Stomach (tissue), 9 donors: Measurements from ENCODE around the gene ACAP2. TPM values are rescaled to one million over a fixed set of nuclear protein-coding genes. Genes with fewer than 3 reads are reported as not detected.
"Not testable (repeated sequence)": the region's sequence is repeated elsewhere in the genome, so short reads cannot be mapped to it uniquely, and the experiment has no call there.

Experiments
- DNase-seq, 2 donors: peaks; one replicate each; pipeline versions ENCODE4 v3.0.0 to v3.0.0-alpha.2; 2013 to 2019
- H3K27ac ChIP-seq, 5 donors: fragments of 200-600 bp in 4 of 5; sonication (generic) in 4 of 5; one replicate each; pipeline ENCODE4 v1.5.1; 2013 to 2019; ENCODE audit warnings: mild to moderate bottlenecking in 1 of 5, moderate library complexity in 1 of 5
- H3K27me3 ChIP-seq, 3 donors: fragments of 200-600 bp; sonication (generic); one replicate each; pipeline ENCODE4 v1.5.1; 2017 to 2019; ENCODE audit warnings: mixed run types in 1 of 3
- H3K36me3 ChIP-seq, 4 donors: fragments of 200-600 bp; sonication (generic); 1 replicate in 3 of 4; 2 replicates in 1 of 4; pipeline ENCODE4 v1.5.1; 2016 to 2019
- H3K4me1 ChIP-seq, 4 donors: fragments of 200-600 bp; sonication (generic); one replicate each; pipeline ENCODE4 v1.5.1; 2016 to 2019
- H3K4me3 ChIP-seq, 4 donors: fragments of 200-600 bp; sonication (generic) in 3 of 4; one replicate each; pipeline ENCODE4 v1.5.1; 2016 to 2019; ENCODE audit warnings: mild to moderate bottlenecking in 1 of 4
- H3K9me3 ChIP-seq, 4 donors: fragments of 200-600 bp; sonication (generic); one replicate each; pipeline ENCODE4 v1.5.1; 2016 to 2019
- CTCF ChIP-seq, 7 experiments: fragments of 450-650 bp in 4 of 7; fragments of 200-600 bp in 3 of 7; sonication (generic) in 3 of 7; IDR thresholded peaks; one replicate each; pipeline ENCODE4 v1.5.1; 2016 to 2019; ENCODE audit warnings: antibody characterized with exemption in 7 of 7, control low read depth in 2 of 7, mild to moderate bottlenecking in 1 of 7
- EP300 ChIP-seq: sonication (generic); formaldehyde crosslinking; IDR thresholded peaks from one replicate; pipeline ENCODE4 v1.6.1; 2017; ENCODE audit warnings: antibody characterized with exemption
- POLR2A ChIP-seq, 4 donors: fragments of 450-650 bp; IDR thresholded peaks; one replicate each; pipeline ENCODE4 v1.6.1; 2016; ENCODE audit warnings: antibody characterized with exemption in 4 of 4, control low read depth in 2 of 4, mild to moderate bottlenecking in 1 of 4, moderate library complexity in 1 of 4
- POLR2AphosphoS5 ChIP-seq, 3 donors: sonication (generic); formaldehyde crosslinking; IDR thresholded peaks; one replicate each; pipeline ENCODE4 v1.6.1; 2016; ENCODE audit warnings: antibody characterized with exemption in 3 of 3
- WGBS, 5 donors: extraction: QIAGEN DNeasy Blood & Tissue Kit in 3 of 5; methylation state at CpG; one replicate each; pipeline versions ENCODE4 v1.1.5 to v1.1.7; 2013 to 2018; 5-methylcytosine and 5-hydroxymethylcytosine counted together
- intact Hi-C: fragments of 100-400 bp; cut with DNase I; formaldehyde crosslinking; loops from one replicate; pipeline ENCODE4 v1.15.1; 2023; ENCODE audit warnings: low total_unique reads
- polyA plus RNA-seq, 3 donors: library from polyadenylated mRNA; stranded (reverse); fragments of 200-250 nt; gene quantifications; one replicate each; pipeline ENCODE4 v1.2.3, GENCODE V29; 2013
- total RNA-seq, 5 donors: library from RNA; depleted of rRNA; stranded (reverse); fragments of >200 nt; gene quantifications; one replicate each; pipeline versions ENCODE4 v1.1.0 to v1.2.3, GENCODE V29; 2014 to 2016
- donor health status: healthy with polysubstance abuse.
- donor health status: Bipolar disorder and iron deficiency.
- donor health status: healthy.

Gene ACAP2
- total and polyA plus RNA-seq, 8 donors: 4.6 to 159 (median 41.1) TPM

DNA sequence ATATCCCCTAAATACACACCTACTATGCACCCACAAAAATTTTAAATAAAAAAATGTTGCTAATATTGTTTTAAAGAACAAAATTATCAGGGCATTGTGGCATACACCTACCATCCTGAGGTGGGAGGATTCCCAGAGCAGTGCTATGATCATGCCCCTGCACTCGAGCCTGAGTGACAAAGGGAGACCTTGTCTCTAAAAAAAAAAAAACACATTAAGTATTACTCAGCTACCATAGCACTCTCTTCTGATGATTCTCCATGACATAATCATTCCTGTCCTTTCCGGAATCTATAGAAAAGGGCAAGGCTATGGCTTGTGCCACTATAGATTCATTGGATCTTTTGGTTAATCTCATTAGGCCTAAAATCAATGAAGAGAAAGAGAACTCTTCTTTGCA, 77.4 kb downstream of the ACAP2 start:
- no peaks in the 10 kb centered on the region for H3K27me3 ChIP-seq
- 92 to 97% (median 95%) methylated on average over 2 of the region's 2 CpGs for WGBS, 5 donors

DNA sequence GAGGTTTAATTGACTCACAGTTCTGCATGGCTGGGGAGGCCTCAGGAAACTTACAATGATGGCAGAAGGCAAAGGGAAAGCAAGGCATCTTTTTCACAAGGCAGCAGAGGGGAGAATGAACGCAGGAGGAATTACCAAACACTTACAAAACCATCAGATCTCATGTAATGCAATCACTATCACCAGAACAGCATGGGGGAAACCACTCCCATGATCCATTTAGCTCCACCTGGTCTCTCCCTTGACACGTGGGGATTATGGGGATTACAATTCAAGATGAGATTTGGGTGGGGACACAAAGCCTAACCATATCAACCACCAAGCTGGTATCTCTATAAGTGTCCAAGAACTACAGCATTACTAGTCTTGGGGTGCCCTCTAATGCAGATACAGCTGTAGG, 85.0 kb downstream of the ACAP2 start:
- H3K4me3 ChIP-seq, intact Hi-C loops: not testable (repeated sequence)
- H3K4me1 ChIP-seq: peaks cover 0 to 22% (median 11%) of the 10 kb centered on the region in 4 donors

More for the DNA sequence above, 77.4 kb downstream of the ACAP2 start:
- H3K27ac ChIP-seq: no peak overlapping the region
- H3K4me1 ChIP-seq: no peaks in the 10 kb centered on the region
- no peaks in the 10 kb centered on the region for H3K9me3 ChIP-seq
- DNase-seq: no peak
- intact Hi-C loops: no loop called here
- TF ChIP-seq POLR2AphosphoS5 (IDR thresholded peaks at IDR 0.05) (no peak), EP300 (no peak), CTCF (IDR thresholded peaks at IDR 0.05) (no peak), POLR2A (IDR thresholded peaks at IDR 0.05) (no peak)
- H3K36me3 ChIP-seq: peaks cover 0 to 25% (median 18%) of the 10 kb centered on the region in 4 donors
- no peak overlapping the region for H3K4me3 ChIP-seq

DNA sequence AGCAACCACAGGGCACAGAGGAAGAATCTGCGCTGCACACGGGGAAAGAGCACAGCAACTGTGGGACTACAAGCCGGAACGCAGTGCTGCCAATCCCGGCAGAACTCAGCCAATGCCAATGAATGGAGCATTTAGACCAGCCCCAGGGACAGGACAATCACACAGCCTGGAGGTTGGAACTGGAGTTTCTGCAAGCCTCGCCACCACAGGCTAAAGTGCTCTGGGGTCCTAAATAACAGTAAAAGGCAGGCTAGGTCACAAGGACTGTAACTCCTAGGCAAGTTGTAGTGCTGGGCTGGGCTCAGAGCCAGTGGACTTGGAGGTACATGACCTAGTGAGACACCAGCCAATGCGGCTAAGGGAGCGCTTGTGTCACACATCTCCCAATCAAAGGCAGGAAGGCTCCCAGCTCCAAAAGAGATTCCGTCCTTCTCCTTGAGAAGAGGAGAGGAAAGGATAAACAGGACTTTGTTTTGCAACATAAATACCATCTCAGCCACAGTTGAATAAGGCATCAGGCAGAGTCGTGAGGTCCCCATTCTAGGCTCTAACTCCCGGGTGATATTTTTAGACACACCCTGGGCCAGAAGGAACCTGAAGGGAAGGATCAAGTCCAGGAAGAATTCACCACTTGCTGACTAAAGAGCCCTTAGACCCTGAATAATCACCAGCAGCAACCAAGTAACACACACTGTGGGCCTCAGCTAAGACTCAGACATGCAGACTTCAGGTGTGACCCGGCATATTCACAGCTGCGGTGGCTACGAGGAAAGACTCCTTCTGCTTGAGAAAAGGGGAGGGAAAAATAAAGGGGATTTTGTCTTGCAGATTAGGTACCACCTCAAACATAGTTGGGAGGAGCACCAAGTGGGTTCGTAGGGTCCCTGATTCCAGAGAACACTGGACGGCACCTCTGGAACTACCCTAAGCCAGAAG, 86.4 kb downstream of the ACAP2 start:
- no peak for TF ChIP-seq POLR2AphosphoS5 (IDR thresholded peaks at IDR 0.05)
- TF ChIP-seq CTCF (IDR thresholded peaks at IDR 0.05): no peak
- no peak for TF ChIP-seq POLR2A (IDR thresholded peaks at IDR 0.05)
- TF ChIP-seq EP300: no peak
- 84 to 90% (median 87%) methylated on average over 15 to 16 of the region's 16 CpGs for WGBS, 5 donors
- Histone ChIP-seq H3K9me3 (no peaks in the 10 kb centered on the region), H3K4me1 (peaks cover 0 to 22% (median 11%) of the 10 kb centered on the region in 4 donors), H3K4me3 (no peak overlapping the region), H3K27me3 (no peaks in the 10 kb centered on the region), H3K36me3 (peaks cover 0 to 13% (median 6%) of the 10 kb centered on the region in 4 donors), H3K27ac (peak overlapping the region in 2 of 5 donors; percentile 5 to 39)
- intact Hi-C loops: no loop called here
- no peak for DNase-seq

More for the DNA sequence above, 85.0 kb downstream of the ACAP2 start:
- H3K27me3 ChIP-seq, DNase-seq, H3K9me3 ChIP-seq, H3K27ac ChIP-seq: not testable (repeated sequence)
- H3K36me3 ChIP-seq: peaks cover 0 to 13% (median 6%) of the 10 kb centered on the region in 4 donors
- WGBS, 5 donors: 79 to 87% (median 79%) methylated on average over 2 of the region's 2 CpGs

DNA sequence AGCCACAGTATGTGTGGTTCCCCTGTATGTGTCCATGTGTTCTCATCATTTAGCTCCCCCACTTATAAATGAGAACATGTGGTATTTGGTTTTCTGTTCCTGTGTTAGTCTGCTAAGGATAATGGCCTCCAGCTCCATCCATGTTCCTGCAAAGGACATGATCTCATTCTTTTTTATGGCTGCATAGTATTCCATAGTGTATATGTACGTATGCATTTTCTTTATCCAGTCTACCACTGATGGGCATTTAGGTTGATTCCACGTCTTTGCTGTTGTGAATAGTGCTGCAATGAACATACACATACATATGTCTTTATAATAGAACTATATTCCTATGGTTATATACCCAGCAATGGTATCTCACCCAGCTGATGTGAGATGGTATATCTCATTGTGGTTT, 88.8 kb downstream of the ACAP2 start:
- H3K27me3 ChIP-seq, H3K27ac ChIP-seq, intact Hi-C loops, H3K9me3 ChIP-seq, H3K4me3 ChIP-seq, DNase-seq: not testable (repeated sequence)
- Histone ChIP-seq H3K36me3 (peaks cover 0 to 17% (median 9%) of the 10 kb centered on the region in 4 donors), H3K4me1 (peaks cover 0 to 22% (median 11%) of the 10 kb centered on the region in 4 donors)
- WGBS, 5 donors: 50 to 78% (median 50%) methylated on average over 2 of the region's 2 CpGs

GRCh38 chr3:195352895-195353488, 89.8 kb downstream of the ACAP2 start:
- DNase-seq: no peak
- WGBS, 5 donors: 89 to 94% (median 93%) methylated on average over 4 of the region's 4 CpGs
- Histone ChIP-seq H3K4me3 (no peak overlapping the region), H3K4me1 (peaks cover 0 to 22% (median 11%) of the 10 kb centered on the region in 4 donors), H3K36me3 (peaks cover 0 to 18% (median 11%) of the 10 kb centered on the region in 4 donors), H3K9me3 (no peaks in the 10 kb centered on the region), H3K27me3 (no peaks in the 10 kb centered on the region), H3K27ac (no peak overlapping the region)
- intact Hi-C loops: no loop called here
- no peak for TF ChIP-seq CTCF (IDR thresholded peaks at IDR 0.05)
- TF ChIP-seq POLR2A (IDR thresholded peaks at IDR 0.05): no peak
- TF ChIP-seq EP300: no peak
- no peak for TF ChIP-seq POLR2AphosphoS5 (IDR thresholded peaks at IDR 0.05)
